ENCODE data around the gene IFT80.
"Not testable (repeated sequence)": the region's sequence is repeated elsewhere in the genome, so short reads cannot be mapped to it uniquely, and the experiment has no call there.

The IFT80 gene

GRCh38 chr3:160253298-160253697 is 145.7 kb downstream of the IFT80 start:
- no peak for DNase-seq

GRCh38 chr3:160247766-160248165 is 151.3 kb downstream of the IFT80 start:
- DNase-seq, result no peak

GRCh38 chr3:160245261-160245800 is 153.7 kb downstream of the IFT80 start:
- no peak for DNase-seq

GRCh38 chr3:160240719-160241118 is 158.3 kb downstream of the IFT80 start:
- not testable (repeated sequence) for DNase-seq

GRCh38 chr3:160232014-160232413 is 167.0 kb downstream of the IFT80 start:
- no peak for DNase-seq

GRCh38 chr3:160227419-160227818 is 171.6 kb downstream of the IFT80 start:
- DNase-seq, result no peak

GRCh38 chr3:160226026-160226907 is 172.8 kb downstream of the IFT80 start:
- DNase-seq, result peak; percentile 13

GRCh38 chr3:160225176-160226025 is 173.6 kb downstream of the IFT80 start, which contains the start of gene C3orf80:
Gene C3orf80, plus strand, starts transcription at chr3:160225422. Its CDS starts 214 bp downstream, at chr3:160225636.
- peak; percentile 62 for DNase-seq

- no peak for DNase-seq
Observed at GRCh38 chr3:160224811-160225175, 174.2 kb downstream of the IFT80 start.

GRCh38 chr3:160224256-160224655 is 174.8 kb downstream of the IFT80 start:
- DNase-seq, result no peak

GRCh38 chr3:160221019-160221418 is 178.0 kb downstream of the IFT80 start:
- DNase-seq, result no peak

- DNase-seq, result no peak
Observed at GRCh38 chr3:160220038-160220437, 179.0 kb downstream of the IFT80 start.

GRCh38 chr3:160218136-160218535 is 180.9 kb downstream of the IFT80 start:
- DNase-seq, result no peak

GRCh38 chr3:160217675-160218074 is 181.3 kb downstream of the IFT80 start:
- no peak for DNase-seq

GRCh38 chr3:160213191-160213590 is 185.8 kb downstream of the IFT80 start:
- DNase-seq, result no peak

GRCh38 chr3:160210799-160211221 is 188.2 kb downstream of the IFT80 start:
- no peak for DNase-seq

GRCh38 chr3:160210341-160210740 is 188.7 kb downstream of the IFT80 start:
- DNase-seq, result no peak
